DMS53 treated with DMSO at 0.1 percent for 48 hours (cell line): Measurements from ENCODE around the gene TRAF4.

Experiments used
- DNase-seq: peaks from one replicate; lab custom pipeline; 2025; ENCODE audit not compliant: unreplicated experiment; lab: John Stamatoyannopoulos, UW

TRAF4 gene

GRCh38 chr17:28747051-28747691 lies 3.4 kb downstream of the TRAF4 start:
- no peak for DNase-seq

- DNase-seq, result no peak
Observed at GRCh38 chr17:28747801-28748750, 4.3 kb downstream of the TRAF4 start.

- DNase-seq, result no peak
Observed at GRCh38 chr17:28748852-28749515, 5.2 kb downstream of the TRAF4 start.

GRCh38 chr17:28749516-28750177 lies 5.8 kb downstream of the TRAF4 start:
- DNase-seq, result no peak

GRCh38 chr17:28750178-28751047 lies 6.6 kb downstream of the TRAF4 start:
- DNase-seq, result peak; percentile 80

- DNase-seq, result no peak
Observed at GRCh38 chr17:28751600-28752366, 8.0 kb downstream of the TRAF4 start.

- DNase-seq, result no peak
Observed at GRCh38 chr17:28755486-28755885, 11.7 kb downstream of the TRAF4 start.

GRCh38 chr17:28756049-28756804 lies 12.4 kb downstream of the TRAF4 start:
- DNase-seq, result no peak

GRCh38 chr17:28758411-28759121 lies 14.8 kb downstream of the TRAF4 start:
- DNase-seq, result no peak

GRCh38 chr17:28759256-28759865 lies 15.6 kb downstream of the TRAF4 start:
- no peak for DNase-seq

GRCh38 chr17:28760601-28761562 lies 17.1 kb downstream of the TRAF4 start:
- no peak for DNase-seq

- DNase-seq, result no peak
Observed at GRCh38 chr17:28763137-28763799, 19.5 kb downstream of the TRAF4 start.

- DNase-seq, result peak; percentile 32
Observed at GRCh38 chr17:28763804-28764266, 20.0 kb downstream of the TRAF4 start.

GRCh38 chr17:28765038-28765437 lies 21.2 kb downstream of the TRAF4 start:
- DNase-seq, result no peak

- DNase-seq, result no peak
Observed at GRCh38 chr17:28773736-28774135, 29.9 kb downstream of the TRAF4 start.

- DNase-seq, result no peak
Observed at GRCh38 chr17:28774206-28774605, 30.4 kb downstream of the TRAF4 start.
